HepG2 (cell line): ENCODE data around the gene MTOR. TPM values are rescaled to one million over a fixed set of nuclear protein-coding genes. Genes with fewer than 3 reads are reported as not detected.
A peak's percentile ranks its signal among the peaks of the same experiment; 100 is the strongest.

Experiments used
- AHR ChIP-seq: IDR thresholded peaks from 2 replicates; pipeline ENCODE4 v1.6.1; 2018; ENCODE audit warnings: missing genetic modification reagents, missing compliant biosample characterization
- DNMT3B ChIP-seq: conservative IDR thresholded peaks from 2 replicates; pipeline ENCODE4 v1.6.1; 2016; ENCODE audit warnings: missing biosample characterization, control low read depth
- DPF2 ChIP-seq: sonication (generic); formaldehyde crosslinking; IDR thresholded peaks from 2 replicates; pipeline ENCODE4 v1.4.0; 2020; ENCODE audit warnings: mild to moderate bottlenecking, low read depth, missing genetic modification reagents, borderline replicate concordance
- FOXK2 ChIP-seq: fragments of 450-650 bp; IDR thresholded peaks from 2 replicates; pipeline ENCODE4 v1.6.1; 2016
- HOXA9 ChIP-seq: sonication (generic); formaldehyde crosslinking; IDR thresholded peaks from 2 replicates; pipeline ENCODE4 v1.8.1; 2022; ENCODE audit warnings: missing genetic modification reagents, mild to moderate bottlenecking, moderate library complexity, borderline replicate concordance
- IKZF1 ChIP-seq: fragments of 450-650 bp; IDR thresholded peaks from 2 replicates; pipeline ENCODE4 v1.7.1; 2016
- JUNB ChIP-seq: sonication (generic); formaldehyde crosslinking; IDR thresholded peaks from 2 replicates; pipeline ENCODE4 v1.8.0; 2022; ENCODE audit warnings: missing genetic modification reagents, mild to moderate bottlenecking, borderline replicate concordance
- KAT8 ChIP-seq: IDR thresholded peaks from 2 replicates; pipeline ENCODE4 v1.6.1; 2016; ENCODE audit warnings: missing genetic modification reagents, missing compliant biosample characterization
- KLF16 ChIP-seq, 2 experiments: sonication (generic) in 1 of 2; formaldehyde crosslinking in 1 of 2; IDR thresholded peaks; 2 replicates each; pipeline versions ENCODE4 v1.6.1 to v1.8.0; 2016 to 2023; ENCODE audit warnings: missing genetic modification reagents in 2 of 2, missing compliant biosample characterization in 1 of 2
- NR2F6 ChIP-seq, 2 experiments: IDR thresholded peaks; 2 replicates each; pipeline ENCODE4 v1.6.1; 2016; ENCODE audit warnings: antibody characterized with exemption in 1 of 2, mild to moderate bottlenecking in 1 of 2
- RNF2 ChIP-seq: fragments of 450-650 bp; conservative IDR thresholded peaks from 2 replicates; pipeline ENCODE4 v1.6.1; 2016; ENCODE audit warnings: low read depth
- SMARCE1 ChIP-seq: fragments of 450-650 bp; IDR thresholded peaks from 2 replicates; pipeline ENCODE4 v1.6.1; 2017; ENCODE audit warnings: borderline replicate concordance
- SUZ12 ChIP-seq: fragments of 150-350 bp; IDR thresholded peaks from 2 replicates; pipeline ENCODE4 v1.6.1; 2014; ENCODE audit warnings: low read depth, low read length
- YEATS4 ChIP-seq: sonication (generic); formaldehyde crosslinking; IDR thresholded peaks from 2 replicates; pipeline ENCODE4 v1.4.0; 2020; ENCODE audit warnings: missing genetic modification reagents, borderline replicate concordance
- ZBTB21 ChIP-seq: sonication (generic); formaldehyde crosslinking; IDR thresholded peaks from 2 replicates; pipeline ENCODE4 v1.4.0; 2020; ENCODE audit warnings: missing genetic modification reagents
- ZNF230 ChIP-seq: sonication (generic); formaldehyde crosslinking; IDR thresholded peaks from 2 replicates; pipeline ENCODE4 v1.4.0; 2020; ENCODE audit warnings: mild to moderate bottlenecking, missing genetic modification reagents
- ZNF264 ChIP-seq: sonication (generic); formaldehyde crosslinking; IDR thresholded peaks from 2 replicates; pipeline ENCODE4 v1.4.0; 2020; ENCODE audit warnings: missing genetic modification reagents
- ZNF530 ChIP-seq: sonication (generic); formaldehyde crosslinking; IDR thresholded peaks from 2 replicates; pipeline ENCODE4 v1.5.0; 2020; ENCODE audit warnings: low read depth, mild to moderate bottlenecking, missing genetic modification reagents
- ZSCAN25 ChIP-seq: sonication (generic); formaldehyde crosslinking; IDR thresholded peaks from 2 replicates; pipeline ENCODE4 v1.8.0; 2022; ENCODE audit warnings: mild to moderate bottlenecking, missing genetic modification reagents
- ZSCAN29 ChIP-seq: sonication (generic); formaldehyde crosslinking; conservative IDR thresholded peaks from 2 replicates; pipeline ENCODE4 v1.4.0; 2020; ENCODE audit warnings: mild to moderate bottlenecking, missing genetic modification reagents
- polyA plus RNA-seq, 8 experiments: library from polyadenylated mRNA; depleted of rRNA in 3 of 8; stranded (reverse) in 7 of 8; unstranded in 1 of 8; fragments of >200 nt; fragmentation: Illumina TruSeq in 4 of 8; extraction: Trizol in 4 of 8; gene quantifications; 2 replicates each; pipeline versions ENCODE4 v1.2.1 to v1.2.3, GENCODE V29; 2011 to 2016; ENCODE audit warnings: low read depth in 4 of 8, missing spikeins in 1 of 8, mixed read lengths in 1 of 8; ENCODE audit not compliant: insufficient read depth in 1 of 8
- total RNA-seq, 5 experiments: library from RNA; depleted of rRNA; stranded (reverse); fragments of >200 nt; fragmentation: Illumina TruSeq; extraction: Trizol; gene quantifications; 2 replicates each; pipeline ENCODE4 v1.2.3, GENCODE V29; 2016; ENCODE audit warnings: low read depth in 1 of 5
- TF ChIP-seq, protein P1 (sequence below): sonication (generic); formaldehyde crosslinking; IDR thresholded peaks from 2 replicates; pipeline ENCODE4 v1.4.0; 2020; ENCODE audit warnings: mild to moderate bottlenecking, low read depth, missing genetic modification reagents
- TF ChIP-seq, protein P2 (sequence below): sonication (generic); formaldehyde crosslinking; IDR thresholded peaks from 2 replicates; pipeline ENCODE4 v1.8.1; 2022; ENCODE audit warnings: low read depth, mild to moderate bottlenecking, missing genetic modification reagents
- TF ChIP-seq, protein P3 (sequence below): IDR thresholded peaks from 2 replicates; pipeline ENCODE4 v1.6.1; 2016; ENCODE audit warnings: low read depth, borderline replicate concordance
- TF ChIP-seq, protein P4 (sequence below): sonication (generic); formaldehyde crosslinking; IDR thresholded peaks from 2 replicates; pipeline ENCODE4 v1.8.1; 2023; ENCODE audit warnings: mild to moderate bottlenecking, missing genetic modification reagents, borderline replicate concordance
- TF ChIP-seq, protein P5 (sequence below): sonication (generic); formaldehyde crosslinking; IDR thresholded peaks from 2 replicates; pipeline ENCODE4 v1.5.0; 2020; ENCODE audit warnings: missing genetic modification reagents

MTOR gene
- total and polyA plus RNA-seq, 2 of the 13 experiments (the other 11 are each of a cell fraction or from before 2014, with no cell fraction given): 24.6 to 34.6 TPM

DNA sequence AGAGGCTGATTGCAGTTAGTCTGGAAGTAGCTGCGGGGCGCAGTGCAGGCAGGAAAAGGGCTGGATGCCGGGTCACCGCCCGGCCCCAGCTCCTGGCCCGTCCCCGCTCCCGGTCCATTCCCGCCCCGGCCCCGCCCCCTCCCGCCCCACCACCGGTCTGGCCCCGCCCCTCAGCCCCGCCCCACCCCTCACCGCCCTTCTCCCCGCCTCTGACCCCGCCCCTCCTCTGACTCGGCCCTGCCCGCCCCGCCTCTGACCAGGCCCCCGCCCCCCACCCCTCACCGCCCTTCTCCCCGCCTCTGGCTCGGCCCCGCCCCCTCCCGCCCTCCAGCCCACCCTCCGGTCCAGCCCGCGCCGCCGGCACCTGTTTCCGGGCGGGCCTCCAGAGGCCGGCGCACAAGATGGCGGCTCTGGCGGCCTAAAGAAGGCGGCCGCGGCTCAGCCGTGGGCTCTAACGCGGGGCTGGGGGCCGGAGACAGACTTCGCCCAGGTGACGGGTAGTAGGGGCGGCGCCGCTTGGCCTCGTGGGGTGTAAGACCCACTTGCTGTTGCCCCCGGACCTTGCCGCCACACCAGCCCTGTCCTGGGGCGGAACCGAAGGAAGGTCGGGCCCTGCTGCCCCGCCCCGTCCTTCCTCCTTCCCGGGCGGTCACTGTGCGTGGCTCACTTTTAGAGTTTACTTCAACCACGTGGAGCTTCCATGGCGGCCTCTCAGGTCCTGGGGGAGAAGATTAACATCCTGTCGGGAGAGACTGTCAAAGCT, 10.7 kb upstream of the MTOR start, which contains the start of gene UBIAD1 (continued):
- TF ChIP-seq, protein P1, sequence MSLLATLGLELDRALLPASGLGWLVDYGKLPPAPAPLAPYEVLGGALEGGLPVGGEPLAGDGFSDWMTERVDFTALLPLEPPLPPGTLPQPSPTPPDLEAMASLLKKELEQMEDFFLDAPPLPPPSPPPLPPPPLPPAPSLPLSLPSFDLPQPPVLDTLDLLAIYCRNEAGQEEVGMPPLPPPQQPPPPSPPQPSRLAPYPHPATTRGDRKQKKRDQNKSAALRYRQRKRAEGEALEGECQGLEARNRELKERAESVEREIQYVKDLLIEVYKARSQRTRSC (CRISPR knock-in tag): no peak; the same call in 1 of the 2 replicates
- TF ChIP-seq ZNF230 (CRISPR knock-in tag) (0 out of 2 replicates have a peak, but pooled peaks have one; percentile 27), ZSCAN25 (CRISPR knock-in tag) (no peak), AHR (CRISPR knock-in tag) (0 out of 2 replicates have a peak, but pooled peaks have one; percentile 64), NR2F6 (IDR thresholded peaks at IDR 0.05) (no peak), NR2F6 (CRISPR knock-in tag; IDR thresholded peaks at IDR 0.05) (no peak), HOXA9 (no peak; the same call in 1 of the 2 replicates), FOXK2 (no peak), SMARCE1 (no peak), RNF2 (no peak), ZNF264 (peak; percentile 27; the same call in 1 of the 2 replicates), DNMT3B (CRISPR knock-in tag) (no peak), JUNB (CRISPR knock-in tag) (no peak), SUZ12 (no peak), KLF16 (CRISPR knock-in tag; IDR thresholded peaks at IDR 0.05) (no peak; a peak in 2 of 4 replicates), ZBTB21 (no peak), IKZF1 (no peak), KAT8 (CRISPR knock-in tag) (peak; percentile 86), ZNF530 (no peak), YEATS4 (peak; percentile 93), DPF2 (CRISPR knock-in tag) (no peak), ZSCAN29 (no peak)
- TF ChIP-seq, protein P2, sequence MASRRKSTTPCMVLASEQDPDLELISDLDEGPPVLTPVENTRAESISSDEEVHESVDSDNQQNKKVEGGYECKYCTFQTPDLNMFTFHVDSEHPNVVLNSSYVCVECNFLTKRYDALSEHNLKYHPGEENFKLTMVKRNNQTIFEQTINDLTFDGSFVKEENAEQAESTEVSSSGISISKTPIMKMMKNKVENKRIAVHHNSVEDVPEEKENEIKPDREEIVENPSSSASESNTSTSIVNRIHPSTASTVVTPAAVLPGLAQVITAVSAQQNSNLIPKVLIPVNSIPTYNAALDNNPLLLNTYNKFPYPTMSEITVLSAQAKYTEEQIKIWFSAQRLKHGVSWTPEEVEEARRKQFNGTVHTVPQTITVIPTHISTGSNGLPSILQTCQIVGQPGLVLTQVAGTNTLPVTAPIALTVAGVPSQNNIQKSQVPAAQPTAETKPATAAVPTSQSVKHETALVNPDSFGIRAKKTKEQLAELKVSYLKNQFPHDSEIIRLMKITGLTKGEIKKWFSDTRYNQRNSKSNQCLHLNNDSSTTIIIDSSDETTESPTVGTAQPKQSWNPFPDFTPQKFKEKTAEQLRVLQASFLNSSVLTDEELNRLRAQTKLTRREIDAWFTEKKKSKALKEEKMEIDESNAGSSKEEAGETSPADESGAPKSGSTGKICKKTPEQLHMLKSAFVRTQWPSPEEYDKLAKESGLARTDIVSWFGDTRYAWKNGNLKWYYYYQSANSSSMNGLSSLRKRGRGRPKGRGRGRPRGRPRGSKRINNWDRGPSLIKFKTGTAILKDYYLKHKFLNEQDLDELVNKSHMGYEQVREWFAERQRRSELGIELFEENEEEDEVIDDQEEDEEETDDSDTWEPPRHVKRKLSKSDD (CRISPR knock-in tag): no peak
- TF ChIP-seq, protein P3, sequence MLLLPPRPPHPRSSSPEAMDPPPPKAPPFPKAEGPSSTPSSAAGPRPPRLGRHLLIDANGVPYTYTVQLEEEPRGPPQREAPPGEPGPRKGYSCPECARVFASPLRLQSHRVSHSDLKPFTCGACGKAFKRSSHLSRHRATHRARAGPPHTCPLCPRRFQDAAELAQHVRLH: no peak
- TF ChIP-seq, protein P4, sequence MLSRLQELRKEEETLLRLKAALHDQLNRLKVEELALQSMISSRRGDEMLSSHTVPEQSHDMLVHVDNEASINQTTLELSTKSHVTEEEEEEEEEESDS (CRISPR knock-in tag): no peak
- TF ChIP-seq, protein P5, sequence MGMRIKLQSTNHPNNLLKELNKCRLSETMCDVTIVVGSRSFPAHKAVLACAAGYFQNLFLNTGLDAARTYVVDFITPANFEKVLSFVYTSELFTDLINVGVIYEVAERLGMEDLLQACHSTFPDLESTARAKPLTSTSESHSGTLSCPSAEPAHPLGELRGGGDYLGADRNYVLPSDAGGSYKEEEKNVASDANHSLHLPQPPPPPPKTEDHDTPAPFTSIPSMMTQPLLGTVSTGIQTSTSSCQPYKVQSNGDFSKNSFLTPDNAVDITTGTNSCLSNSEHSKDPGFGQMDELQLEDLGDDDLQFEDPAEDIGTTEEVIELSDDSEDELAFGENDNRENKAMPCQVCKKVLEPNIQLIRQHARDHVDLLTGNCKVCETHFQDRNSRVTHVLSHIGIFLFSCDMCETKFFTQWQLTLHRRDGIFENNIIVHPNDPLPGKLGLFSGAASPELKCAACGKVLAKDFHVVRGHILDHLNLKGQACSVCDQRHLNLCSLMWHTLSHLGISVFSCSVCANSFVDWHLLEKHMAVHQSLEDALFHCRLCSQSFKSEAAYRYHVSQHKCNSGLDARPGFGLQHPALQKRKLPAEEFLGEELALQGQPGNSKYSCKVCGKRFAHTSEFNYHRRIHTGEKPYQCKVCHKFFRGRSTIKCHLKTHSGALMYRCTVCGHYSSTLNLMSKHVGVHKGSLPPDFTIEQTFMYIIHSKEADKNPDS (CRISPR knock-in tag): no peak
